IPS DF 6.9 (cell line): Measurements from ENCODE around the gene IGF2.

ENCODE experiments used
- DNase-seq: peaks from one replicate; pipeline ENCODE4 v3.0.0-alpha.2; 2013; ENCODE audit warnings: low read depth, low spot score
- H3K27ac ChIP-seq: one replicate; pipeline ENCODE4 v1.5.1; 2013; ENCODE audit warnings: low read length, control low read depth
- H3K27me3 ChIP-seq: 2 replicates; pipeline ENCODE4 v1.6.1; 2013; ENCODE audit warnings: mild to moderate bottlenecking, low read length; ENCODE audit not compliant: control insufficient read depth, insufficient read depth
- H3K36me3 ChIP-seq: 2 replicates; pipeline ENCODE4 v1.6.1; 2013; ENCODE audit warnings: low read length; ENCODE audit not compliant: control insufficient read depth, insufficient read depth
- H3K4me1 ChIP-seq: 2 replicates; pipeline ENCODE4 v1.6.1; 2013; ENCODE audit warnings: low read length; ENCODE audit not compliant: control insufficient read depth, insufficient read depth
- H3K4me3 ChIP-seq: 2 replicates; pipeline ENCODE4 v1.5.1; 2013; ENCODE audit warnings: mild to moderate bottlenecking, low read length
- H3K9me3 ChIP-seq: 2 replicates; pipeline ENCODE4 v1.6.1; 2013; ENCODE audit warnings: low read length, inconsistent platforms; ENCODE audit not compliant: control insufficient read depth, insufficient read depth
- WGBS: extraction: QIAGEN DNeasy Blood & Tissue Kit; methylation state at CpG from one replicate; pipeline ENCODE4 v1.1.7; 2013; ENCODE audit warnings: mixed read lengths, missing lambda C conversion rate; ENCODE audit not compliant: insufficient read length, insufficient coverage; 5-methylcytosine and 5-hydroxymethylcytosine counted together

The IGF2 gene

GRCh38 chr11:2139123-2139521 is at the start of gene IGF2:
IGF2 (minus strand) TSS chr11:2139389; CDS start chr11:2135523, 3,866 bp downstream.
- peaks cover 7% of the 10 kb centered on the region for H3K4me1 ChIP-seq
- no peak within 1 kb of the TSS for H3K27ac ChIP-seq
- WGBS: no CpG with 5 or more reads among the region's 62 CpGs
- peaks cover 55% of the 10 kb centered on the region for H3K27me3 ChIP-seq
- H3K4me3 ChIP-seq: peak within 1 kb of the TSS; percentile 33
- H3K9me3 ChIP-seq: no peaks in the 10 kb centered on the region
- no peak for DNase-seq
- no peaks in the 10 kb centered on the region for H3K36me3 ChIP-seq

GRCh38 chr11:2188745-2189144 is 49.6 kb upstream of the IGF2 start:
- no peak overlapping the region for H3K4me3 ChIP-seq
- no peaks in the 10 kb centered on the region; the same call in 1 of the 2 replicates for H3K27me3 ChIP-seq
- no CpG with 5 or more reads among the region's 19 CpGs for WGBS
- no peak overlapping the region for H3K27ac ChIP-seq
- H3K4me1 ChIP-seq: no peaks in the 10 kb centered on the region
- H3K9me3 ChIP-seq: no peaks in the 10 kb centered on the region
- no peaks in the 10 kb centered on the region for H3K36me3 ChIP-seq
- no peak for DNase-seq

GRCh38 chr11:2187280-2187707 is 48.1 kb upstream of the IGF2 start:
- no peaks in the 10 kb centered on the region for H3K4me1 ChIP-seq
- no peak overlapping the region for H3K4me3 ChIP-seq
- no peak overlapping the region for H3K27ac ChIP-seq
- no peaks in the 10 kb centered on the region for H3K9me3 ChIP-seq
- H3K36me3 ChIP-seq: no peaks in the 10 kb centered on the region
- DNase-seq: no peak
- 100% methylated on average over 7 of the region's 7 CpGs for WGBS
- H3K27me3 ChIP-seq: no peaks in the 10 kb centered on the region; the same call in 1 of the 2 replicates

- DNase-seq: no peak
- Histone ChIP-seq H3K4me3 (no peak overlapping the region), H3K4me1 (no peaks in the 10 kb centered on the region), H3K27me3 (no peaks in the 10 kb centered on the region; the same call in 1 of the 2 replicates), H3K27ac (no peak overlapping the region), H3K9me3 (no peaks in the 10 kb centered on the region), H3K36me3 (no peaks in the 10 kb centered on the region)
- no CpG with 5 or more reads among the region's 21 CpGs for WGBS
Measured at GRCh38 chr11:2186669-2187279, 47.6 kb upstream of the IGF2 start.

- Histone ChIP-seq H3K4me3 (no peak overlapping the region), H3K4me1 (no peaks in the 10 kb centered on the region), H3K27me3 (no peaks in the 10 kb centered on the region; the same call in 1 of the 2 replicates), H3K27ac (no peak overlapping the region), H3K9me3 (no peaks in the 10 kb centered on the region), H3K36me3 (no peaks in the 10 kb centered on the region)
- no CpG with 5 or more reads among the region's 23 CpGs for WGBS
- no peak for DNase-seq
Measured at GRCh38 chr11:2185324-2186085, 46.3 kb upstream of the IGF2 start.

GRCh38 chr11:2182692-2183474 is 43.7 kb upstream of the IGF2 start:
- Histone ChIP-seq H3K27ac (no peak overlapping the region), H3K4me3 (no peak overlapping the region), H3K9me3 (no peaks in the 10 kb centered on the region), H3K4me1 (no peaks in the 10 kb centered on the region), H3K27me3 (no peaks in the 10 kb centered on the region; the same call in 1 of the 2 replicates), H3K36me3 (no peaks in the 10 kb centered on the region)
- WGBS: no CpG with 5 or more reads among the region's 20 CpGs
- no peak for DNase-seq

DNA sequence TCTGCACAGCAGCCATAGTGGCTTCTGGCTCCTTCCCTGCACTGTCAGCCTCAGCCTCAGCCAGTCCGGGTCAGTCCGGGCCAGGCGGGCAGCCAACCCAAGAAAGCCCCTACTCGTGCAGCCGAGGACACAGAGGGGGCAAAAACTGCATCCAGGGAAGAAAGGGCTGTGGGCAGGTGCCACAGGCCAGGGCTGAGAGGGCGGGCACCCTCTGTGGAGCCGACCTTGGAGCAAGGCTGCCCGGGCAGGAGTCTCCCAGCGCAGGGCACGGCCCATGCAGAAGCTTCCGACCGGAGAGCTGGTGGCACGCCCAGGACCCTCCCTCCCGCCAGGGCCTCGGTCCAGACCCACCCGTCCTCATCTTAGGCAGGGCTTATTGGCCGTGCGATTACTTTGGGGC is 42.9 kb upstream of the IGF2 start:
- WGBS: no CpG with 5 or more reads among the region's 18 CpGs
- H3K4me1 ChIP-seq: no peaks in the 10 kb centered on the region

GRCh38 chr11:2180789-2181370 is 41.7 kb upstream of the IGF2 start:
- H3K36me3 ChIP-seq: no peaks in the 10 kb centered on the region
- no peaks in the 10 kb centered on the region for H3K4me1 ChIP-seq
- H3K9me3 ChIP-seq: no peaks in the 10 kb centered on the region
- H3K27ac ChIP-seq: no peak overlapping the region
- WGBS: no CpG with 5 or more reads among the region's 11 CpGs
- H3K4me3 ChIP-seq: no peak overlapping the region
- no peaks in the 10 kb centered on the region for H3K27me3 ChIP-seq
- DNase-seq: no peak

More for the DNA sequence above, 42.9 kb upstream of the IGF2 start:
- no peak for DNase-seq
- no peak overlapping the region for H3K27ac ChIP-seq
- no peaks in the 10 kb centered on the region for H3K36me3 ChIP-seq
- H3K4me3 ChIP-seq: no peak overlapping the region
- H3K27me3 ChIP-seq: no peaks in the 10 kb centered on the region; the same call in 1 of the 2 replicates
- no peaks in the 10 kb centered on the region for H3K9me3 ChIP-seq

- no peaks in the 10 kb centered on the region for H3K27me3 ChIP-seq
- no peak overlapping the region for H3K27ac ChIP-seq
- no peaks in the 10 kb centered on the region for H3K9me3 ChIP-seq
- no peaks in the 10 kb centered on the region for H3K4me1 ChIP-seq
- H3K36me3 ChIP-seq: no peaks in the 10 kb centered on the region
- no peak for DNase-seq
- WGBS: no CpG with 5 or more reads among the region's 15 CpGs
- no peak overlapping the region for H3K4me3 ChIP-seq
Measured at GRCh38 chr11:2180347-2180746, 41.2 kb upstream of the IGF2 start.

DNA sequence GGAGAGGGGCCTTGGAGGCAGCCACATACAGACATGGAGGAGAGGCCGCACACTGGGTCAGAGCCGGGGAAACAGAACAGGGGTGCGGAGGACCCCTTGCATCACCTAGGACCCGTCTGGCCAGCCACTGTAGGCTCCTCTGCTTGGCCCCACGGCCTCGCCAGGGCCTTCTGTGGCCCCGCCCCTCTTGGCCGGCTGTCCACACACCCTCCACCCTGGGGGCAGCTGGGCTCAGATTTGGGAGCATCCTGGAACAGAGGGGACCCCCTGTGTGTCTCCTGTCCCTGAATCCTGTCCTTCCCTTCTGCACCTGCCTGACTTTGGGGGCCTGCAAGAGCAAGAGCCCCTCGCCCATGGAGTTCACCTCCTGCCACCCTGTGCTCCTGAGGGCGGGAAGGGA is 40.3 kb upstream of the IGF2 start:
- no peak overlapping the region for H3K27ac ChIP-seq
- no CpG with 5 or more reads among the region's 10 CpGs for WGBS

More for the DNA sequence above, 40.3 kb upstream of the IGF2 start:
- no peaks in the 10 kb centered on the region for H3K9me3 ChIP-seq
- H3K36me3 ChIP-seq: no peaks in the 10 kb centered on the region
- no peak overlapping the region for H3K4me3 ChIP-seq
- no peak for DNase-seq
- H3K27me3 ChIP-seq: no peaks in the 10 kb centered on the region
- H3K4me1 ChIP-seq: no peaks in the 10 kb centered on the region
